Endothelial cell of umbilical vein (primary cell): ENCODE data around the gene THSD7A. TPM values are rescaled to one million over a fixed set of nuclear protein-coding genes. Genes with fewer than 3 reads are reported as not detected.

ENCODE experiments used
- BruUV-seq: library from RNA; stranded (reverse); fragments of 400-500 nt; replicated peaks from 2 replicates; lab custom pipeline; 2021; lab: Mats Ljungman, UMichigan
- CTCF ChIA-PET: fragments of 300-600, 350-600 bp; sonication (Branson Sonifier 250); formaldehyde crosslinking; loops from one replicate; lab custom pipeline; 2021; ENCODE audit warnings: antibody characterized with exemption, inconsistent platforms; lab: Charles Lee
- POLR2A ChIA-PET: fragments of 300-600, 350-600 bp; sonication (Branson Sonifier 250); formaldehyde crosslinking; loops from one replicate; lab custom pipeline; 2021; ENCODE audit warnings: antibody characterized with exemption, inconsistent platforms; lab: Charles Lee
- DNase-seq: peaks from one replicate; pipeline ENCODE4 v3.0.0-alpha.2; 2011; ENCODE audit warnings: low read depth, low spot score
- FAIRE-seq: peaks from 2 replicates; lab custom pipeline; 2011; peaks lifted over from hg19 to GRCh38; lab: Jason Lieb, UNC
- H2AFZ ChIP-seq: 2 replicates; pipeline ENCODE4 v1.6.0; 2012; ENCODE audit warnings: low read depth, low read length, control low read depth, inconsistent platforms
- H3K27ac ChIP-seq: 2 replicates; pipeline ENCODE4 v1.5.1; 2011; ENCODE audit warnings: low read depth, mild to moderate bottlenecking, control low read depth, low read length, moderate library complexity; ENCODE audit not compliant: insufficient read depth
- H3K27me3 ChIP-seq, 2 experiments: 2 replicates each; pipeline versions ENCODE4 v1.6.0 to v1.6.1; 2011; ENCODE audit warnings: low read length in 2 of 2, mixed read lengths in 1 of 2; ENCODE audit not compliant: control insufficient read depth in 2 of 2, insufficient read depth in 2 of 2
- H3K36me3 ChIP-seq, 2 experiments: 2 replicates in 1 of 2; 3 replicates in 1 of 2; pipeline ENCODE4 v1.5.1; 2011; ENCODE audit warnings: low read length in 2 of 2, mild to moderate bottlenecking in 1 of 2, moderate library complexity in 1 of 2; ENCODE audit not compliant: control insufficient read depth in 2 of 2, insufficient read depth in 2 of 2; ENCODE audit errors: extremely low read depth in 1 of 2
- H3K4me1 ChIP-seq: 3 replicates; pipeline ENCODE4 v1.5.1; 2011; ENCODE audit warnings: mild to moderate bottlenecking, low read length; ENCODE audit not compliant: control insufficient read depth, insufficient read depth; ENCODE audit errors: extremely low read depth
- H3K4me2 ChIP-seq: 2 replicates; pipeline ENCODE4 v1.6.1; 2011; ENCODE audit warnings: low read length, control low read depth, mixed read lengths; ENCODE audit not compliant: insufficient read depth
- H3K4me3 ChIP-seq, 3 experiments: fragments of 200-600 bp in 1 of 3; sonication (generic), shearing (Covaris generic) in 1 of 3; replicated peaks in 1 of 3; 2 replicates each; pipeline ENCODE4 v1.5.1; 2011 to 2016; ENCODE audit warnings: control low read depth in 3 of 3, low read length in 3 of 3, mild to moderate bottlenecking in 2 of 3, inconsistent platforms in 1 of 3, low read depth in 1 of 3, moderate library complexity in 1 of 3; ENCODE audit not compliant: insufficient read depth in 1 of 3
- H3K79me2 ChIP-seq: 2 replicates; pipeline ENCODE4 v1.6.0; 2012; ENCODE audit warnings: low read length, inconsistent platforms; ENCODE audit not compliant: control insufficient read depth, insufficient read depth
- H3K9ac ChIP-seq: replicated peaks from 2 replicates; pipeline ENCODE3; 2011; ENCODE audit warnings: low read length, control low read depth; ENCODE audit not compliant: insufficient read depth; ENCODE audit errors: extremely low read depth
- H3K9me1 ChIP-seq: replicated peaks from 3 replicates; pipeline ENCODE4 v1.6.0; 2011; ENCODE audit warnings: mild to moderate bottlenecking, low read length; ENCODE audit not compliant: control insufficient read depth, insufficient read depth; ENCODE audit errors: extremely low read depth
- H3K9me3 ChIP-seq: replicated peaks from 2 replicates; pipeline ENCODE4 v1.5.1; 2012; ENCODE audit warnings: low read length, inconsistent platforms; ENCODE audit not compliant: control insufficient read depth, insufficient read depth
- H4K20me1 ChIP-seq: replicated peaks from 2 replicates; pipeline ENCODE3; 2011; ENCODE audit warnings: mild to moderate bottlenecking, low read length; ENCODE audit not compliant: control insufficient read depth, insufficient read depth; ENCODE audit errors: extremely low read depth
- CTCF ChIP-seq, 2 donors: IDR thresholded peaks; 1 replicate in 1 of 2; 2 replicates in 1 of 2; pipeline ENCODE4 v1.5.1; 2011; ENCODE audit warnings: low read length in 2 of 2, mild to moderate bottlenecking in 2 of 2, moderate library complexity in 2 of 2, control low read depth in 1 of 2, inconsistent platforms in 1 of 2, low read depth in 1 of 2; ENCODE audit not compliant: insufficient read depth in 1 of 2; ENCODE audit errors: extremely low read depth in 1 of 2
- EZH2 ChIP-seq: IDR thresholded peaks from 2 replicates; pipeline ENCODE4 v1.6.1; 2012; ENCODE audit warnings: borderline replicate concordance, low read depth, mild to moderate bottlenecking, moderate library complexity, low read length, inconsistent platforms; ENCODE audit not compliant: severe bottlenecking
- FOS ChIP-seq: IDR thresholded peaks from 2 replicates; pipeline ENCODE4 v1.6.1; 2011; ENCODE audit warnings: mild to moderate bottlenecking, low read length, moderate library complexity, borderline replicate concordance; ENCODE audit not compliant: insufficient read depth
- GATA2 ChIP-seq: IDR thresholded peaks from 2 replicates; pipeline ENCODE4 v1.7.0; 2011; ENCODE audit warnings: low read depth, mild to moderate bottlenecking, moderate library complexity, mixed read lengths, low read length; ENCODE audit not compliant: insufficient read length, insufficient read depth
- JUN ChIP-seq: IDR thresholded peaks from 2 replicates; pipeline ENCODE4 v1.6.1; 2011; ENCODE audit warnings: borderline replicate concordance, low read depth; ENCODE audit not compliant: insufficient read length, insufficient read depth
- MAX ChIP-seq: IDR thresholded peaks from 2 replicates; pipeline ENCODE4 v1.6.1; 2011; ENCODE audit not compliant: insufficient read depth, insufficient read length
- MYC ChIP-seq: IDR thresholded peaks from one replicate; pipeline ENCODE4 v1.6.1; 2011; ENCODE audit warnings: mild to moderate bottlenecking, low read depth, low read length
- POLR2A ChIP-seq: IDR thresholded peaks from 2 replicates; pipeline ENCODE4 v1.6.1; 2012; ENCODE audit warnings: low read depth, mild to moderate bottlenecking, control low read depth, low read length
- POLR2AphosphoS5 ChIP-seq: IDR thresholded peaks from 2 replicates; pipeline ENCODE4 v1.6.1; 2012; ENCODE audit warnings: low read depth, mild to moderate bottlenecking, control low read depth, low read length, moderate library complexity; ENCODE audit not compliant: insufficient read depth
- dilution Hi-C: fragments of 300-500 bp; cut with MboI; formaldehyde crosslinking; loops from one replicate; pipeline ENCODE4 v1.15.0; 2019; ENCODE audit warnings: low sequenced_read_pairs; ENCODE audit not compliant: extremely low pct_ligation_motif_present
- intact Hi-C: fragments of 100-400 bp; cut with micrococcal nuclease; formaldehyde crosslinking; loops from one replicate; pipeline ENCODE4 v1.10.0; 2022
- polyA plus RNA-seq, 4 experiments: library from polyadenylated mRNA; depleted of rRNA in 3 of 4; stranded (reverse) in 3 of 4; unstranded in 1 of 4; fragments of >200 nt; gene quantifications; 2 replicates each; pipeline versions ENCODE4 v1.2.1 to v1.2.3, GENCODE V29; 2011 to 2012; ENCODE audit warnings: missing spikeins in 1 of 4
- total RNA-seq: library from RNA; stranded (reverse); gene quantifications from 2 replicates; pipeline ENCODE4 v1.2.3, GENCODE V29; 2021

Gene THSD7A
- total and polyA plus RNA-seq, 2 donors (not counting 3 experiments of a cell fraction or from before 2014, with no cell fraction given): 3.3 to 12.7 TPM

GRCh38 chr7:11702938-11703337 is 129.1 kb downstream of the THSD7A start:
- Histone ChIP-seq H3K4me1 (peaks cover 25% of the 10 kb centered on the region), H3K4me2 (no peak overlapping the region), H3K36me3 (no peaks in the 10 kb centered on the region), H3K4me3 (no peak overlapping the region), H3K27me3 (no peaks in the 10 kb centered on the region), H4K20me1 (no peaks in the 10 kb centered on the region), H3K9me3 (no peaks in the 10 kb centered on the region), H3K79me2 (no peaks in the 10 kb centered on the region), H2AFZ (no peak overlapping the region), H3K9me1 (no peaks in the 10 kb centered on the region), H3K27ac (no peak overlapping the region), H3K9ac (no peak overlapping the region)
- TF ChIP-seq POLR2AphosphoS5 (no peak), CTCF (IDR thresholded peaks at IDR 0.05; ENCODE audit: extremely low read depth in 1 of 2, insufficient read depth in 1 of 2, low read depth in 1 of 2, low read length in 2 of 2) (no peak), MYC (no peak), JUN (no peak)
- BruUV-seq: no TSS peak
- FAIRE-seq (no peak), DNase-seq (no peak)
- dilution Hi-C loops (no loop called here), intact Hi-C loops (no loop called here)
- ChIA-PET POLR2A (no interaction called here), CTCF (interaction anchor here (1.3 to 1.7 kb wide), 2 partner anchors 11 to 787 kb away, joined by 3 read pairs; no protein-coding TSS in a partner anchor)

- DNase-seq: no peak
- no peaks in the 10 kb centered on the region for H3K27me3 ChIP-seq
- no TSS peak for BruUV-seq
- no peaks in the 10 kb centered on the region for H3K9me3 ChIP-seq
- H3K27ac ChIP-seq: no peak overlapping the region
- no peaks in the 10 kb centered on the region for H3K79me2 ChIP-seq
- peaks cover 16% of the 10 kb centered on the region for H3K4me1 ChIP-seq
- no peak for FAIRE-seq
- H2AFZ ChIP-seq: no peak overlapping the region
- intact Hi-C loops: no loop called here
- POLR2A ChIA-PET: no interaction called here
- no peaks in the 10 kb centered on the region for H3K9me1 ChIP-seq
- H3K9ac ChIP-seq: no peak overlapping the region
- H3K36me3 ChIP-seq: no peaks in the 10 kb centered on the region
- TF ChIP-seq CTCF (IDR thresholded peaks at IDR 0.05; ENCODE audit: extremely low read depth in 1 of 2, insufficient read depth in 1 of 2, low read depth in 1 of 2, low read length in 2 of 2): no peak
- no peak for TF ChIP-seq MAX
- TF ChIP-seq POLR2AphosphoS5: no peak
- no peak for TF ChIP-seq EZH2
- TF ChIP-seq POLR2A: no peak
- no peak for TF ChIP-seq GATA2
- TF ChIP-seq FOS: no peak
- no peak for TF ChIP-seq MYC
- no peak for TF ChIP-seq JUN
- no peak overlapping the region for H3K4me3 ChIP-seq
- no peaks in the 10 kb centered on the region for H4K20me1 ChIP-seq
- H3K4me2 ChIP-seq: no peak overlapping the region
- CTCF ChIA-PET: interaction anchor here (0.9 to 1.7 kb wide), 2 partner anchors 10 to 11 kb away, joined by 3 to 4 read pairs; no protein-coding TSS in a partner anchor
- dilution Hi-C loops: no loop called here
Observed at GRCh38 chr7:11701829-11702560, 130.0 kb downstream of the THSD7A start.
